Measurements from ENCODE around the gene TACO1. TPM values are rescaled to one million over a fixed set of nuclear protein-coding genes. Genes with fewer than 3 reads are reported as not detected.

The TACO1 gene
- total and polyA plus RNA-seq, 2 donors (not counting 3 experiments of a cell fraction or from before 2014, with no cell fraction given) = 24.7 to 31.7 TPM

GRCh38 chr17:63555500-63556156, 45.1 kb upstream of the TACO1 start:
- H3K4me2 ChIP-seq (ENCODE audit: insufficient read depth, low read length) = no peak overlapping the region
- FAIRE-seq (no peak), DNase-seq (ENCODE audit: low read depth, low spot score) (no peak)
- no TSS peak for BruUV-seq (replicated peaks)
- ChIA-PET POLR2A (no interaction called here), CTCF (interaction anchor here (1.2 to 2.3 kb wide), 2 partner anchors 130 kb away, joined by 3 to 5 read pairs; no protein-coding TSS in a partner anchor)
- peaks cover 95% of the 10 kb centered on the region for H3K79me2 ChIP-seq (ENCODE audit: control insufficient read depth, insufficient read depth, low read length)
- intact Hi-C loops (cut with micrococcal nuclease) (no loop called here), dilution Hi-C loops (cut with MboI; ENCODE audit: extremely low pct_ligation_motif_present, low sequenced_read_pairs) (no loop called here)
- no peaks in the 10 kb centered on the region for H3K27me3 ChIP-seq (ENCODE audit: control insufficient read depth in 2 of 2, insufficient read depth in 2 of 2, low read length in 2 of 2)
- peaks cover 18% of the 10 kb centered on the region for H4K20me1 ChIP-seq (replicated peaks; ENCODE audit: control insufficient read depth, extremely low read depth, insufficient read depth, low read length)
- H3K4me3 ChIP-seq (replicated peaks in 1 of 3; ENCODE audit: insufficient read depth in 1 of 3, low read depth in 1 of 3, low read length in 3 of 3) = no peak overlapping the region
- no peak overlapping the region for H3K27ac ChIP-seq (ENCODE audit: insufficient read depth, low read depth, low read length)
- peaks cover 9% of the 10 kb centered on the region for H3K4me1 ChIP-seq (ENCODE audit: control insufficient read depth, extremely low read depth, insufficient read depth, low read length)
- H3K9me3 ChIP-seq (replicated peaks; ENCODE audit: control insufficient read depth, insufficient read depth, low read length) = no peaks in the 10 kb centered on the region
- no peak overlapping the region for H2AFZ ChIP-seq (ENCODE audit: low read depth, low read length)
- no peaks in the 10 kb centered on the region for H3K36me3 ChIP-seq (ENCODE audit: control insufficient read depth in 2 of 2, extremely low read depth in 1 of 2, insufficient read depth in 2 of 2, low read length in 2 of 2)
- TF ChIP-seq POLR2AphosphoS5 (IDR thresholded peaks at IDR 0.05; ENCODE audit: insufficient read depth, low read depth, low read length) (no peak), EZH2 (IDR thresholded peaks at IDR 0.05; ENCODE audit: borderline replicate concordance, low read depth, low read length, severe bottlenecking) (no peak), FOS (IDR thresholded peaks at IDR 0.05; ENCODE audit: borderline replicate concordance, insufficient read depth, low read length) (no peak), MYC (IDR thresholded peaks at IDR 0.05; ENCODE audit: low read depth, low read length) (no peak), POLR2A (IDR thresholded peaks at IDR 0.05; ENCODE audit: low read depth, low read length) (no peak), CTCF (IDR thresholded peaks at IDR 0.05; ENCODE audit: extremely low read depth in 1 of 2, insufficient read depth in 1 of 2, low read depth in 1 of 2, low read length in 2 of 2) (no peak), JUN (IDR thresholded peaks at IDR 0.05; ENCODE audit: borderline replicate concordance, insufficient read depth, insufficient read length, low read depth) (no peak), GATA2 (IDR thresholded peaks at IDR 0.05; ENCODE audit: insufficient read depth, insufficient read length, low read depth, low read length) (no peak)
- TF ChIP-seq, protein P1, sequence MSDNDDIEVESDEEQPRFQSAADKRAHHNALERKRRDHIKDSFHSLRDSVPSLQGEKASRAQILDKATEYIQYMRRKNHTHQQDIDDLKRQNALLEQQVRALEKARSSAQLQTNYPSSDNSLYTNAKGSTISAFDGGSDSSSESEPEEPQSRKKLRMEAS (IDR thresholded peaks at IDR 0.05; ENCODE audit: insufficient read depth, insufficient read length) = no peak
- H3K9me1 ChIP-seq (replicated peaks; ENCODE audit: control insufficient read depth, extremely low read depth, insufficient read depth, low read length) = no peaks in the 10 kb centered on the region
- no peak overlapping the region for H3K9ac ChIP-seq (replicated peaks; ENCODE audit: extremely low read depth, insufficient read depth, low read length)
